HEK293T (cell line): ENCODE data around the gene PHF10.

Experiments used
- ARNT ChIP-seq: fragments of 450-650 bp; IDR thresholded peaks from 2 replicates; pipeline ENCODE4 v1.6.1; 2017; ENCODE audit warnings: mild to moderate bottlenecking
- HDGF ChIP-seq: fragments of 450-650 bp; IDR thresholded peaks from 2 replicates; pipeline ENCODE4 v1.6.1; 2017; ENCODE audit warnings: antibody characterized with exemption, borderline replicate concordance
- SP1 ChIP-seq: fragments of 450-650 bp; IDR thresholded peaks from 2 replicates; pipeline ENCODE4 v1.6.1; 2017

- TF ChIP-seq SP1 (no peak), ARNT (no peak), HDGF (no peak)
These were observed 27.2 kb upstream of the PHF10 start, which contains the start of the genes DYNLT2 and ERMARD for GRCh38 chr6:169751242-169752073.
